Measurements from ENCODE around the gene GPR139.

- TF ChIP-seq CTCF (IDR thresholded peaks at IDR 0.05) (no peak), CHD2 (IDR thresholded peaks at IDR 0.05; ENCODE audit: low read length, partially characterized antibody) (no peak), TAF1 (IDR thresholded peaks at IDR 0.05; ENCODE audit: borderline replicate concordance, low read depth, low read length) (no peak), USF2 (IDR thresholded peaks at IDR 0.05; ENCODE audit: borderline replicate concordance, low read depth, low read length) (no peak), MAX (IDR thresholded peaks at IDR 0.05; ENCODE audit: low read depth) (no peak), YY1 (IDR thresholded peaks at IDR 0.05; ENCODE audit: low read depth) (no peak), POLR2AphosphoS5 (IDR thresholded peaks at IDR 0.05; ENCODE audit: low read depth, low read length) (no peak), EZH2phosphoT487 (IDR thresholded peaks at IDR 0.05; ENCODE audit: borderline replicate concordance, low read depth) (no peak), ZBTB33 (IDR thresholded peaks at IDR 0.05; ENCODE audit: borderline replicate concordance, low read depth) (no peak), EP300 (IDR thresholded peaks at IDR 0.05; ENCODE audit: borderline replicate concordance in 1 of 2, low read depth in 1 of 2, low read length in 1 of 2) (no peak), SIN3A (IDR thresholded peaks at IDR 0.05; ENCODE audit: borderline replicate concordance, low read depth, low read length) (no peak), TCF12 (IDR thresholded peaks at IDR 0.05) (no peak), RXRA (IDR thresholded peaks at IDR 0.05; ENCODE audit: borderline replicate concordance, low read depth) (no peak), REST (IDR thresholded peaks at IDR 0.05; ENCODE audit: low read depth, low read length) (no peak)
These were observed 47.2 kb downstream of the GPR139 start for GRCh38 chr16:20026361-20027072.
